Measurements from ENCODE around the gene MGA. TPM values are rescaled to one million over a fixed set of nuclear protein-coding genes. Genes with fewer than 3 reads are reported as not detected.

The MGA gene
- total RNA-seq, 4 donors from 2014 or later: 25.3 to 39.4 (median 31.5) TPM

DNA sequence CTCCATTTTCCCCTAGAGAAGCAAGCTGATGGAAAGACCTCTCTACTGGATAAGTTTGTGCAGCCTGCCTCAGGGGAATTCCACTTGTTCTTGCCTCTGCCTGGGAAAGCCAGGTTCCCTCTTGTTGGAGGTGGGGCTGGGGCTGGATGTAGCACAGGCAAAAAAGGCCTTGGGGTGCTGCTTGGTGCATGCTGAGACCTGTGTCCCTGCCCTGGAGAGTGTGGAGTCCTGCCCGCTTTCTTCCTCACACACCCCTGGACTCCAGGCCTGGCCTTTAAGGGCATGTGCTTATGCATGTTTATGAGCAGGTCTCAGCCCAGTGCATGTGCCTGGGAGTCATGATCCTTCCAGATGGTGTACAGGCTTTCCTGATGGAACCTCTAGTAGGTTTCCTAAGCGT lies 144.2 kb downstream of the MGA start:
- no peaks in the 10 kb centered on the region for H3K9me3 ChIP-seq
- TF ChIP-seq POLR2A (IDR thresholded peaks at IDR 0.05; ENCODE audit: low read depth) (no peak), POLR2AphosphoS5 (IDR thresholded peaks at IDR 0.05) (peak in 1 of 2 donors; percentile 26)
- intact Hi-C loops (cut with DNase I): no loop called here
- H3K4me1 ChIP-seq: peaks cover 21 to 68% (median 45%) of the 10 kb centered on the region in 4 donors
- no peak overlapping the region for H3K4me3 ChIP-seq
- WGBS: 58% methylated on average over 2 of the region's 2 CpGs
- DNase-seq (ENCODE audit: extremely low spot score): no peak
- peak overlapping the region; percentile 77 to 87 (median 84) for H3K27ac ChIP-seq (replicated peaks in 1 of 4)
- H3K27me3 ChIP-seq: no peaks in the 10 kb centered on the region
- H3K36me3 ChIP-seq: peaks cover 0 to 21% (median 16%) of the 10 kb centered on the region in 4 donors

DNA sequence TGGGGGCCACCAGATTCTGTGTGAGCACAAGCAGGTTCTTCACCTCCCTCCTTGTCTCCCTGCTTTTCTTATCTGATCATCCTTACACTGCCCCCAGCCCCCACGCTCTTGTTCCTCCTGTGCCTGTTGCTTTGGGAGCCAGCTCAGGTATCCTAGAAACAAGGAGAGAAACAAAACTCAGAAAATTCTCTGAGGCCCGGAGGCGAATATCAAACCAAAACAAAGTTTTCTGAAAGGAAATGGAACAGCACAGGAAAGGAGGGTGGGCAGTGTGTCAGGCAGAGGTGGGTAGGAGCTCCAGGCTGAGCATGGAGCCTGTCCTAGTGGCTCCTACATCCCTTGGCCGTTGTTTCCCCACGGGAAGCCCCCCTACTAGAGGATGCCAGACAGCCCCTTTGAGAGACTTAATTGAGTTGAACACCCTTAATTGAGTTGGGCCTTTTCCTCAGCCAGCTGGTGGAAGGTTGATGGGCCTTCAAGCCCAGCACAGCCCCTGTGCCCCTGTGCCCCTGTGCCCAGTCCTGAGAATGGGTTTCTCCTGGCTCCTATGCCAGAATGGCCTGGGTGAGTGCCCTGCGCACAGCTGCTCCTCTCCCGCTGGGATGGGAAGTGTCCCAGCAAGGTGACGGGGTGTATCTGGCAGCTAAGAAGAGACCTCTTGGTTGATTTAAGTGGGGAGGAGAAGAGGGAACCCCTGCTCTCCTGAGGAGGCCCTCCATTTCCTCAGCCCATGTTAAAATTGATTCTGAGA lies 144.9 kb downstream of the MGA start:
- Histone ChIP-seq H3K4me3 (no peak overlapping the region), H3K36me3 (peaks cover 0 to 14% (median 10%) of the 10 kb centered on the region in 4 donors), H3K27ac (replicated peaks in 1 of 4) (peak overlapping the region; percentile 77 to 87 (median 84)), H3K27me3 (no peaks in the 10 kb centered on the region), H3K4me1 (peaks cover 21 to 75% (median 48%) of the 10 kb centered on the region in 4 donors), H3K9me3 (no peaks in the 10 kb centered on the region)
- DNase-seq (ENCODE audit: extremely low spot score): no peak
- intact Hi-C loops (cut with DNase I): no loop called here
- no peak for TF ChIP-seq EP300 (IDR thresholded peaks at IDR 0.05)
- no peak for TF ChIP-seq POLR2AphosphoS5 (IDR thresholded peaks at IDR 0.05)
- TF ChIP-seq, protein P1, sequence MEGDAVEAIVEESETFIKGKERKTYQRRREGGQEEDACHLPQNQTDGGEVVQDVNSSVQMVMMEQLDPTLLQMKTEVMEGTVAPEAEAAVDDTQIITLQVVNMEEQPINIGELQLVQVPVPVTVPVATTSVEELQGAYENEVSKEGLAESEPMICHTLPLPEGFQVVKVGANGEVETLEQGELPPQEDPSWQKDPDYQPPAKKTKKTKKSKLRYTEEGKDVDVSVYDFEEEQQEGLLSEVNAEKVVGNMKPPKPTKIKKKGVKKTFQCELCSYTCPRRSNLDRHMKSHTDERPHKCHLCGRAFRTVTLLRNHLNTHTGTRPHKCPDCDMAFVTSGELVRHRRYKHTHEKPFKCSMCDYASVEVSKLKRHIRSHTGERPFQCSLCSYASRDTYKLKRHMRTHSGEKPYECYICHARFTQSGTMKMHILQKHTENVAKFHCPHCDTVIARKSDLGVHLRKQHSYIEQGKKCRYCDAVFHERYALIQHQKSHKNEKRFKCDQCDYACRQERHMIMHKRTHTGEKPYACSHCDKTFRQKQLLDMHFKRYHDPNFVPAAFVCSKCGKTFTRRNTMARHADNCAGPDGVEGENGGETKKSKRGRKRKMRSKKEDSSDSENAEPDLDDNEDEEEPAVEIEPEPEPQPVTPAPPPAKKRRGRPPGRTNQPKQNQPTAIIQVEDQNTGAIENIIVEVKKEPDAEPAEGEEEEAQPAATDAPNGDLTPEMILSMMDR (IDR thresholded peaks at IDR 0.05): no peak
- TF ChIP-seq POLR2A (IDR thresholded peaks at IDR 0.05; ENCODE audit: low read depth): no peak
- WGBS: 44% methylated on average over 6 of the region's 8 CpGs

DNA sequence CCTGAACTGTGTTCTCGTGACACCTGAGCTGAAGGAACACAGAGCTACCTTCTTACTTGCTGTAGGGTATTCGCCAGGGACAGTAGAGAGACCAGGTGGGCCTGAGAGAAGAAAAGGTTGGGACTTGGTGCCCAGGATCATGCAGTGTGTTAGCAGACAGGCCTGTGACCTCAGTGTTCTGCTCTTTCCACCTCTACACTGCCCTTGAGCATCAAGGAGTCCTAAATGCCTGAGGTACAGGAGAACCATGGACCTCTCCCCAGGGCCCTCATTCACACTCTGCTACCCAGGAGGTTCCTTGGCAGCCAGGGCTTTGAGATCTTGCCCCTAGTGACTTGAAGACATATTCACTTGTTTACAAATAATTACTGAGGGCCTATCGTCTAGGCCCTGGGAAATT lies 145.5 kb downstream of the MGA start:
- intact Hi-C loops (cut with DNase I): no loop called here
- WGBS: 67% methylated on average over 3 of the region's 3 CpGs
- DNase-seq (ENCODE audit: extremely low spot score): no peak
- Histone ChIP-seq H3K4me3 (no peak overlapping the region), H3K4me1 (peaks cover 21 to 81% (median 50%) of the 10 kb centered on the region in 4 donors), H3K36me3 (peaks cover 0 to 7% (median 4%) of the 10 kb centered on the region in 4 donors), H3K27me3 (no peaks in the 10 kb centered on the region), H3K9me3 (no peaks in the 10 kb centered on the region), H3K27ac (replicated peaks in 1 of 4) (peak overlapping the region; percentile 77 to 87 (median 84))
- TF ChIP-seq EP300 (IDR thresholded peaks at IDR 0.05): no peak
- TF ChIP-seq, protein P1 (IDR thresholded peaks at IDR 0.05): no peak
- no peak for TF ChIP-seq POLR2AphosphoS5 (IDR thresholded peaks at IDR 0.05)
- no peak for TF ChIP-seq POLR2A (IDR thresholded peaks at IDR 0.05; ENCODE audit: low read depth)

DNA sequence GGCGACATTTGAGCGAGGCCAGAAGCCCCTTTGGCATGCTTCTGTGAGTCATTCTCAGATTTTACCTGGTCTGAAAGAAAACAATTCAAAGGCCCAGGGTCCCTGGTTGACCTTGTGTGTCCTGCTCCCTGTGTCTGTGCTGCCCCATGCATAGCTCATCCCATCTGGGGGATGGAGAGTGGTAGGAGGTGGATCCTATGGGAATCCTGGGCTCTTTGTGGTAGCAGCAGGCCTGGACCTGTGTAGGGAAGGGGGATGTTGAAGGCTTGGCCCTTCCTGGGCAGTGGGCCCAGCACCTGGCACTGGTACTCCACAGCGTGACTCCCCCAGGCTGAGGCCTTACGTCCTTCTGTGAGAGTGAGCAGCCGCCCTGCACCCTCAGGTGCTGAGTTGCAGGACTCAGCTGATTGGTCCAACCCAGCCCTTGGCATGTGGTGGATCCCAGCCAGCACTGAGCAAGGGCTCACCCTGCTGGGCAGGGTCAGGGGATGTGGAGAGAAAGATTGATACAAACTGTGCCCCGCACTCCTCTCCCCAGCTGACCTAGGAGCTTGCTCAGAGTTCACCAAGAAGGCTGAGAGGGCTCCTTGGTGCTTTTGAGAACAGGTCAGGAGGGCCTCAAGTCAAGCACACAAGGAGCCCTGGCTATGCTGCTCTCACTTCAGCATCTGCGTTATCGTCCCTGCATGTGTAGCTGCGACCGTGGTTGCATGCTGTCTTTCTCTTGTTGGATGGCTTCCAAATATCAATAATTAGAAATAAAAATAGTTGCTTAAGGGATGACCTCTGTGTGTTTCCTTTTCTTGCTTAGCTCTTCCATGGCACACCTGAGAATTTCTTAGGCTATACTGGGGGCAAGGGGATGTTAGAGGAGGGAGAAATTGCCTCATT lies 146.3 kb downstream of the MGA start:
- no peaks in the 10 kb centered on the region for H3K27me3 ChIP-seq
- H3K4me3 ChIP-seq: no peak overlapping the region
- peaks cover 27 to 86% (median 57%) of the 10 kb centered on the region in 4 donors for H3K4me1 ChIP-seq
- TF ChIP-seq, protein P1 (IDR thresholded peaks at IDR 0.05): peak in 2 of 3 experiments; percentile 4 to 26
- TF ChIP-seq POLR2A (IDR thresholded peaks at IDR 0.05; ENCODE audit: low read depth): no peak
- peak; percentile 16 to 23 for TF ChIP-seq POLR2AphosphoS5 (IDR thresholded peaks at IDR 0.05)
- no peaks in the 10 kb centered on the region for H3K36me3 ChIP-seq
- H3K27ac ChIP-seq (replicated peaks in 1 of 4): peak overlapping the region; percentile 77 to 87 (median 84)
- intact Hi-C loops (cut with DNase I): no loop called here
- no peak for DNase-seq (ENCODE audit: extremely low spot score)
- H3K9me3 ChIP-seq: no peaks in the 10 kb centered on the region
- WGBS: 66% methylated on average over 9 of the region's 10 CpGs

DNA sequence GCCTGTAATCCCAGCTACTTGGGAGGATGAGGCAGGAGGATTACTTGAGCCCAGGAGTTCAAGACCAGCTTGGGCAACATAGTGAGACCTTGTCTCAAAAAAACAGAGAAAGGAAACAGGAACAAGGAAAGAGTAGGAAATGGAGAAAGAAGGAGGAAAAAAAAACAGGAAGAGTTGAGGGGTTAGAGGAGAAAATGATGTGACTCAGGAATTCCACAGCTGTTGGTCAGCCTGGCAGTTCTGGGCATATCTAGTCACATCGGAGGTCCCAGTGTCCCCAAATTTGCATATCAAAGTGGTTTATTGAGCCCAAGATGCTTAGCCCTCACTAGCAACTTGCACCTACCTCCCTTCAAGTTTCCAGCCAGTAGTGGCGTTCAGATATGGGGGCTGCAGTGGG lies 148.9 kb downstream of the MGA start:
- H3K4me1 ChIP-seq: peaks cover 25 to 67% (median 45%) of the 10 kb centered on the region in 4 donors
- intact Hi-C loops (cut with DNase I): no loop called here
- TF ChIP-seq EP300 (IDR thresholded peaks at IDR 0.05) (no peak), POLR2AphosphoS5 (IDR thresholded peaks at IDR 0.05) (no peak), POLR2A (IDR thresholded peaks at IDR 0.05; ENCODE audit: low read depth) (no peak)
- TF ChIP-seq, protein P1 (IDR thresholded peaks at IDR 0.05): no peak
- no peaks in the 10 kb centered on the region for H3K27me3 ChIP-seq
- no peak overlapping the region for H3K27ac ChIP-seq (replicated peaks in 1 of 4)
- no peak overlapping the region for H3K4me3 ChIP-seq
- DNase-seq (ENCODE audit: extremely low spot score): no peak
- 75% methylated on average over 2 of the region's 2 CpGs for WGBS
- H3K9me3 ChIP-seq: no peaks in the 10 kb centered on the region
- H3K36me3 ChIP-seq: peaks cover under 1 to 24% (median 22%) of the 10 kb centered on the region in 4 donors

All from esophagus muscularis mucosa (tissue), 4 donors.